NCI-H82 (cell line): ENCODE measurements around the gene CLEC12A.
"Not testable (repeated sequence)": the region's sequence is repeated elsewhere in the genome, so short reads cannot be mapped to it uniquely, and the experiment has no call there.

Experiments
- DNase-seq: peaks from one replicate; lab custom pipeline; 2025; lab: John Stamatoyannopoulos, UW

CLEC12A gene

DNA sequence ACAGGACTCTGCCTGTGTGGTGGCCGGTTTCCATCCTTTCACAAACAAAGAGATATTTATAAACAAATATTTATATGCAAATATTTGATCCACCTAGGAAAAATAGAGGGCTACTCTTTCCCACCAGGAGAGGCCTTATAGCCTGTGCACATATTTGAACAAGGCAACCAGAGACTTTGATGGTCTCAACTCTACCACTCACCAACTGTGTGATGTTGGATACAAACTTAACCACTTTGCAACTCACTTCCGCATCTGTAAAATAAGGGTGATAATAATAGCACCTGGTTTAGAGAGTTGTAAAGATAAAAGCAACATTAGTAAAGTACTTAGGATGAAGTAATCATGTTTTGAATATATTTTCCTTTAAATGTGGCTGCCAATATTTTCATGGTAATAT, 1.5 kb upstream of the CLEC12A start:
- DNase-seq = no peak

GRCh38 chr12:9973949-9974348, 2.7 kb downstream of the CLEC12A start:
- DNase-seq = no peak

DNA sequence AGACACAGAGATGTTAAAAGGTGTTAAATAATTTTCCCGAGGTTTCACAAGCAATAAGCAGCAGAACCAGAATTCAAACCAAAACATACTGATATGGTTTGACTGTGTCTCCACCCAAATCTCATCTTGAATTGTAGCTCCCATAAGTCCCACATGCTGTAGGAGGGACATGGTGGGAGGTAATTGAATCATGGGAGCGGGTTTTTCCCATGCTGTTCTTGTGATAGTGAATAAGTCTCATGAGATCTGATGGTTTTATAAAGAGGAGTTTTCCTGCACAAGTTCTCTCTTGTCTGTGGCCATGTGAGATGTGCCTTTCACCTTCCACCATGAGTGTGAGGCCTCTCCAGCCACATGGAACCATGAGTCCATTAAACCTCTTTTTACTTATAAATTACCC, 3.5 kb downstream of the CLEC12A start:
- DNase-seq = not testable (repeated sequence)

DNA sequence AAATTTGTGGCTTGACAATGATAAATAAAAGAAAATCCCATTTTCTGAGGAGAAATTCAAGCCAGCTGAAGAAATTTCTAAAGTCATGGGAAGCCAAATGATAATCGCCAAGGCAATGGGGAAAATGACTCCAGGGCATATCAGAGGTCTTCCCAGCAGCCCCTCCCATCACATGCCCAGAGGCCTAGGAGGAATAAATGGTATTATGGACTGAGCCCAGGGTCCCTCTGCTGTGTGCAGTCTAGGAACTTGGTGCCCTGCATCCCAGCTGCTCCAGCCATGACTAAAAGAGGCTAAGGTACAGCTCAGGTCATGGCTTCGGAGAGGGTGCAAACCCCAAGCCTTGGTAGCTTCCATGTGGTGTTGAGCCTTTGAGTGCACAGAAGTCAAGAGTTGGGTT, 4.4 kb downstream of the CLEC12A start:
- no peak for DNase-seq

GRCh38 chr12:9976626-9977025, 5.4 kb downstream of the CLEC12A start:
- not testable (repeated sequence) for DNase-seq

DNA sequence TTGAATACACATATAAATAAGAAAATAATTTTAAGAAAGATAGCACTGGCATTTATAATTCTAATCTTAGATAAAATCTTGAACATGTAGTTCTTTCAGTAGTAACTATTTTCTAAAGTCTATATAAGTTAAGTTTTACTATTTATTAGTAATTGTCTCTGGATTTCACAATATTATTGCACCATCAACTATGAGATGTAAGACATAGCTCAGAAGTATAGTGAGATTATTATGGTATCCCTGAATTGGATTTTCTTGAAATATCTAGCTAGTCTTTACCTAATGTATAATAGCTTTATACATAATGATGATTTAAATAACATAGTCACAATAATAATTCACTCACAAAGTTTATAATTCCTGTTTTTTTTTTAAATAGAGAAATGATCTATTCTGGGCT, 6.7 kb downstream of the CLEC12A start:
- DNase-seq = no peak

DNA sequence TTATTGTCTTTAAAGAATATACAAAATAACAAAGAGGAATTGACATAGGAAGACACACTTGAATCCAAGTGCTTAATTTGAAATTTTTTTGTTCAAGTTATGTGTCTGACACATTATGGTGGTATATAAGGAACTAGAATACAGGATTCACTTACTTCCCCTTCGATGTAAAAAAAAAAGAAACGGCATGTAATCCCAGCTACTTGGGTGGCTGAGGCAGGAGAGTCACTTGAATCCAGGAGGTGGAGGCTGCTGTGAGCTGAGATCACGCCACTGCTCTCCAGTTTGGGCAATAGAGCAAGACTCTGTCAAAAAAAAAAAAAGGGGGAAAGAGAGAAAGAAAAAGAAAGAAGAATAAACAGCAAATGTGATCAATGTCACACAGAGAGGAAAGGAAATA, 8.9 kb downstream of the CLEC12A start:
- DNase-seq = no peak

DNA sequence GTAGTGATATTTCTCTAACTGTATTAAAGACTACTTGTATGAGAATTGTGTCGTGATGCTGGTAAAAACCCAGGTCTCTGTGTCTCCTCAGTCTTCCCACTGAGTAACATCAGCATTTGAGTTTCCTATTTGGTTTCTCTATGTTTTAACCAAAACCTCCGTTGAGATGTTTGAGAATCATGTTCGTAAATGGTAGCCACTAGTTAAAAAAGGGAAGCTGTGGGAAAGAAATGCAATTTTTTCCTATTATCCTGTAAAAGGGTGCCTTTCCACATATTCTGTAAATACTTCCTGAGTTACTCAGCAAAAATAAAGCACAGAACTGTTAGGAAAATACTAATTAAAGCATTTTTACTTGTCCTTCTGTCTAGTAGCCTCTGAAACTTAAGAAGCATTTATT, 20.7 kb downstream of the CLEC12A start:
- DNase-seq = no peak

- DNase-seq = no peak
Measured at GRCh38 chr12:9992296-9992695, 21.1 kb downstream of the CLEC12A start.

DNA sequence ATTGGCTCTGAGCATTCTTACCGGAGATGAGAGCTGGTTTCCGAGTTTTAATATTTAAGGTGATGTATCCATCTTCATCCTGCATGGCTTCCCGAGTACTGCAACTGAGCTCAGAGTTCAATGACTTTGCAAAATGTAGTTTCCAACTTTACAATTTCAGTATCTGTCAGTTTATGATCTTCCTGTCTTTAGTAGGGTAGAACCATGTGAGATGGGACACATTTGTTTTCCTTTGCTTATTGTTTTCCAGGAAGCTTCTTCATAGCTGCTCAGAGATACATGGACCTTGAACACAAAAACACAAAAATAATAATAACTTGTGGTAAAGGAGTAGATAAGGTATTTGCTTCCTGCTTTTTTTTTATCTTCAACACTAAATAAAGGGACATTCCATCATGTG, 27.8 kb downstream of the CLEC12A start, which contains the start of gene CLEC1B:
TSS of gene CLEC1B (minus strand) at position 106 of the 400 bp plus-strand sequence. CDS start at position 85, 21 bp downstream.
- no peak for DNase-seq

- DNase-seq = no peak
Measured at GRCh38 chr12:10001171-10001776, 30.1 kb downstream of the CLEC12A start.

DNA sequence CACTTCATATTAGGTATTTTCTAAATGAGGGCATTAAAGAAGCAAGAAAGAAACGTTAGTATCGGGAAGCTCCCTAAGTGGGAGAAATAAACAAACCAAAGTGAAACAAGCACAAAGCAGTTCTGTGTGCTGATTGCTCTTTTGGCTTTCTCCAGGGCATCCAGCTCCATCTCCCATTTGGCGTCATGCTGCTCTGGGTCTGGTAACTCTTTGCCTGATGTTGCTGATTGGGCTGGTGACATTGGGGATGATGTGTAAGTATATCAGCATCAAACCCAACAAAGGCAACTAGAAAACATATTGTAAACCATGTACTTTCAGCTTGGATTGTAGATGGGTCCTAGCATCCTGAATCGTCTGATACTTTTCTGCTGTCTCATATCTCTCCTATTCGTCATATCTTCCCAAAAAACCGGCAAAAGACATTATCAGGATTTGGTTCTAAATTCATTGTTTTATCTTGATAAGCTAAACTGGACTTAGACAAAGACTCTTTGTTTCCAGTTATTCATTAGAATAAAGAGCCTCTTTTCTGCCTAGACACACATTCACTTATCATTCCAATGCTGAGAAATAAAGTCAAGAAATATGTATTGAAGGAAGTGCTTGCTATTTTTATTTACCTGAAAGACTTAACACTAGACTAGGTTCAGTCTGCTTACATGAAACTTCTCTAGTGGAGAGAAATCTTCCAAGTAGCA, 41.6 kb downstream of the CLEC12A start:
- DNase-seq = no peak

GRCh38 chr12:10015450-10015849, 44.2 kb downstream of the CLEC12A start:
- no peak for DNase-seq

GRCh38 chr12:10016881-10017280, 45.7 kb downstream of the CLEC12A start:
- no peak for DNase-seq

DNA sequence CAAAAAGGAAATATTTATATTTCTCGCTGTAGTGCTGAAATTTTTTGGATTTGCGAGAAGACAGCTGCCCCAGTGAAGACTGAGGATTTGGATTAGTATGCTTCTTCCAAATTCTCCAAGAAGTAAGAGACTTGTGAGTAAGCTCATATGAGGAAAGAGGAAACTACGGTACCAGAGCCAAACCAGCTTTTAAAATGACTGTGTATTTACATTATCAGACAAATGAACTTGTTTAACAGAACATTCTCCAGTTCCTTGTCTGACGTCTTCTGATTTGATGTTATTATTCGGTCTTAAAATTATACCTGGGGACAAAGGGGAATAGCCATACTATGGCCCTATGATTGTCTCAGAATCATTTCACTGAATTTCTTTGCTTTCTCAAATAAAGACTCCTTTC, 47.2 kb downstream of the CLEC12A start:
- no peak for DNase-seq

DNA sequence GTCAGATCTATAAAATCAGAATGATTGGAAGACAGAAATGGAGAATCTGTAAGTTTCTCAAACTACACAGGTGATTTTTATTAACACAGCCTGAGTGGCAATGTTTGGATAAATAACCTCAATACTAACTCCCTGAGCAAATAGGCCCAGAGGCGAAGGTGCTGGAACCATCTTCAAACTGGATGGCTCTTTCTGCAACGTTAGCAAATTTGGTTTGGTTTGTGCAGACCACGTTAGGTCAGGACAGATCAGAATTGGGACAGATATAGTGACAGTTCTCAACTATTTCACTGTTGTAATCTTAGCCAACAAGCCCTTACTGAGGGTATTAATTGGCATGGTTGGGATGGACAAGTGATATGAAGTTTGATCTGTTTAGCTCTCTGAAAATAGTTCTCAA, 50.1 kb downstream of the CLEC12A start:
- no peak for DNase-seq

GRCh38 chr12:10025236-10025635, 54.0 kb downstream of the CLEC12A start:
- DNase-seq = no peak

DNA sequence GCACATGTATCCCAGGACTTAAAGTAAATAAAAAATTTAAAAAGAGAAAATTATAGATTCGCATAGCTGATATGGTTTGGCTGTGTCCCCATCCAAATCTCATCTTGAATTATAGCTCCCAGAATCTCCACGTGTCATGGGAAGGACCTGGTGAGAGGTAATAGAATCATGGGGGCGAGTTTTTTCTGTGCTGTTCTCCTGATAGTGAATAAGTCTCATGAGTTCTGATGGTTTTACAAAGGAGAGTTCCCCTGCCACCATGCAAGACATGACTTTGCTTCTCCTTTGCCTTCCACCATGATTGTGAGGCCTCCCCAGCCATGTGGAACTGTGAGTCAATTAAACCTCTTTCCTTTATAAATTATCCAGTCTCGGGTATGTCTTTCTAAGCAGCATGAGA, 55.5 kb downstream of the CLEC12A start:
- not testable (repeated sequence) for DNase-seq

GRCh38 chr12:10027311-10027710, 56.1 kb downstream of the CLEC12A start:
- DNase-seq = no peak

- no peak for DNase-seq
Measured at GRCh38 chr12:10027721-10028120, 56.5 kb downstream of the CLEC12A start.

- DNase-seq = no peak
Measured at GRCh38 chr12:10030446-10030845, 59.2 kb downstream of the CLEC12A start, which contains the start of gene CLEC9A. Gene CLEC9A, plus strand, starts transcription at chr12:10030682. Its CDS starts 22,006 bp downstream, at chr12:10052688.

DNA sequence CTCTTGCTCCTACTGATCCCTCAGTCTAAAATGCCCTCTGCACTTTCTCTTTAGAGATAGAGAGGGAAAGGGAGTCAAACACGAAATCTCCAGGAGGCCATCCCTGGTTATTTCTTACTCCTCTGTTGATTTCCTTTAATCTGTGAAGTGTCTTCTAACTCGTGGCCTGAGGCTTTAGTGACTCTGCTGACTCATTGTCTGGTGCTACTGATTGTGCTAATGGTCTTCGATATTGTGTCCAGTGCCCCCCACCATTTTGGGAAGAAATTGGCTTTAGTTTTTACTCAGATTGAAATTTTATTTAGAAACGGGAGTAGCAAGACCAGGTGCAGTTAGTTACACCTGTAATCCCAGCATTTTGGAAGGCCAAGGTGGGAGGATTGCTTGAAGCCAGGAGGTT, 60.1 kb downstream of the CLEC12A start:
- no peak for DNase-seq

DNA sequence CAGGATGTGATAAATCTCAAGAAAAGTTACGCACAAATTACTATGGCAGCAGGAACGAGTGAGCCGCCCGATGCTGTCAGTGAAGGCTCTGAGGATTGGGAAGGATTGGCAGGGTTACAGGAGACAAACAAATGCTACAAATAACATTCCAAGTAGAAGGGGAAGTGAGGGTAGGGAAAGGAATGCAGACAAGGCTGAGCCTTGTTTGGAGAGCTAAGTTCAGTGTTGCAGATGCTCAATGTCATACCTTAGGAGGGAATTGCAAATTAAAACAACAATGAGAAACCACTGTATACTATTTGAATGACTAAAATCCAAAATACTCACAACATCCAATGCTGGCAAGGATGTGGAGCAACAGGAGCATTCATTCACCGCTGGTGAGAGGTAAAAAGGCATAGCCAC, 60.6 kb downstream of the CLEC12A start:
- DNase-seq = no peak
